HCT116 (cell line): Measurements from ENCODE around the gene TGFBR3L. TPM values are rescaled to one million over a fixed set of nuclear protein-coding genes. Genes with fewer than 3 reads are reported as not detected.

ENCODE experiments used
- ATAC-seq: fragments of 200-7000 bp; cut with Tn5 transposase; 2 replicates; pipeline ENCODE4 v1.9.1; 2020; ENCODE audit warnings: mild to moderate bottlenecking, moderate library complexity
- BruUV-seq: library from RNA; stranded (reverse); fragments of 400-500 nt; replicated peaks from 2 replicates; lab custom pipeline; 2021; lab: Mats Ljungman, UMichigan
- CTCF ChIA-PET: fragments of 300-600 bp; sonication (Branson Sonifier 250); formaldehyde crosslinking; loops from one replicate; lab custom pipeline; 2021; ENCODE audit warnings: antibody characterized with exemption; lab: Charles Lee
- POLR2A ChIA-PET: fragments of 300-600, 350-600 bp; sonication (Branson Sonifier 250); formaldehyde crosslinking; loops from one replicate; lab custom pipeline; 2021; ENCODE audit warnings: antibody characterized with exemption; lab: Charles Lee
- RAD21 ChIA-PET, 2 experiments: fragments of 300-600 bp; sonication (Branson Sonifier 250); formaldehyde crosslinking; loops; one replicate each; lab custom pipeline; 2023; ENCODE audit warnings: low total read pairs in 2 of 2; ENCODE audit not compliant: uncharacterized antibody in 2 of 2, unreplicated experiment in 2 of 2, low non-redundant PET in 1 of 2; lab: Charles Lee
- DNase-seq: peaks from one replicate; pipeline ENCODE4 v3.0.0-alpha.2; 2010; ENCODE audit warnings: low read depth, low spot score
- H2AFZ ChIP-seq: fragments of 200-600 bp; shearing (Covaris generic), sonication (generic); 2 replicates; pipeline ENCODE4 v1.6.1; 2017; ENCODE audit warnings: low read depth, mixed run types, mixed read lengths, antibody characterized with exemption, low read length; ENCODE audit not compliant: poor library complexity, severe bottlenecking
- H3K27ac ChIP-seq: 2 replicates; pipeline ENCODE4 v1.5.1; 2012; ENCODE audit warnings: low read depth, low read length
- H3K27me3 ChIP-seq: fragments of 200-600 bp; sonication (generic); 2 replicates; pipeline ENCODE4 v1.6.1; 2016; ENCODE audit warnings: mixed run types, low read length, mixed read lengths; ENCODE audit not compliant: insufficient read depth
- H3K36me3 ChIP-seq, 2 experiments: fragments of 200-500 bp in 1 of 2; fragments of 200-600 bp in 1 of 2; sonication (Bioruptor generic) in 1 of 2; sonication (generic) in 1 of 2; 2 replicates each; pipeline versions ENCODE4 v1.5.1 to v1.6.1; 2014 to 2016; ENCODE audit warnings: low read length in 2 of 2, inconsistent platforms in 1 of 2, mixed read lengths in 1 of 2, mixed run types in 1 of 2; ENCODE audit not compliant: insufficient read depth in 2 of 2, control insufficient read depth in 1 of 2
- H3K4me1 ChIP-seq, 2 experiments: fragments of 200-600 bp in 1 of 2; sonication (generic) in 1 of 2; 2 replicates each; pipeline versions ENCODE4 v1.5.1 to v1.6.1; 2012 to 2017; ENCODE audit warnings: low read length in 2 of 2, inconsistent platforms in 1 of 2, mild to moderate bottlenecking in 1 of 2, mixed read lengths in 1 of 2, mixed run types in 1 of 2, moderate library complexity in 1 of 2; ENCODE audit not compliant: insufficient read depth in 2 of 2, control insufficient read depth in 1 of 2
- H3K4me2 ChIP-seq: fragments of 200-600 bp; sonication (generic); 2 replicates; pipeline ENCODE4 v1.6.1; 2017; ENCODE audit warnings: mixed run types, low read length, mixed read lengths
- H3K4me3 ChIP-seq, 2 experiments: fragments of 200-600 bp in 1 of 2; sonication (generic) in 1 of 2; replicated peaks in 1 of 2; 2 replicates each; pipeline ENCODE4 v1.5.1; 2011 to 2016; ENCODE audit warnings: low read length in 2 of 2, control low read depth in 1 of 2, low read depth in 1 of 2, mild to moderate bottlenecking in 1 of 2, mixed read lengths in 1 of 2, mixed run types in 1 of 2
- H3K79me2 ChIP-seq: fragments of 200-600 bp; sonication (generic); 2 replicates; pipeline ENCODE4 v1.6.1; 2017; ENCODE audit warnings: mild to moderate bottlenecking, mixed run types, low read length, moderate library complexity, mixed read lengths; ENCODE audit not compliant: insufficient read depth
- H3K9ac ChIP-seq: fragments of 200-600 bp; sonication (generic); 2 replicates; pipeline ENCODE4 v1.6.1; 2016; ENCODE audit warnings: low read length, mixed read lengths
- H3K9me2 ChIP-seq: fragments of 200-600 bp; sonication (generic), shearing (Covaris generic); 2 replicates; pipeline ENCODE4 v1.6.1; 2017; ENCODE audit warnings: mixed run types, mild to moderate bottlenecking, moderate library complexity; ENCODE audit not compliant: insufficient read depth
- H3K9me3 ChIP-seq, 2 experiments: fragments of 200-500 bp in 1 of 2; fragments of 200-600 bp in 1 of 2; sonication (Bioruptor generic) in 1 of 2; sonication (generic) in 1 of 2; 2 replicates each; pipeline ENCODE4 v1.6.1; 2014 to 2017; ENCODE audit warnings: low read length in 2 of 2, mixed read lengths in 2 of 2, inconsistent platforms in 1 of 2, low read depth in 1 of 2, mild to moderate bottlenecking in 1 of 2, mixed run types in 1 of 2, moderate library complexity in 1 of 2; ENCODE audit not compliant: control insufficient read depth in 1 of 2, insufficient read depth in 1 of 2
- H4K20me1 ChIP-seq: fragments of 200-600 bp; sonication (generic), shearing (Covaris generic); 2 replicates; pipeline ENCODE4 v1.6.1; 2017; ENCODE audit warnings: mixed run types, mild to moderate bottlenecking, moderate library complexity; ENCODE audit not compliant: insufficient read depth
- ATF3 ChIP-seq: IDR thresholded peaks from 2 replicates; pipeline ENCODE4 v1.6.1; 2012
- CEBPB ChIP-seq: IDR thresholded peaks from 2 replicates; pipeline ENCODE4 v1.6.1; 2012; ENCODE audit warnings: low read depth
- CTCF ChIP-seq, 3 experiments: fragments of 200-600 bp in 1 of 3; sonication (generic) in 1 of 3; IDR thresholded peaks in 2 of 3; conservative IDR thresholded peaks in 1 of 3; 2 replicates each; pipeline ENCODE4 v1.5.1; 2012 to 2017; ENCODE audit warnings: low read depth in 2 of 3, low read length in 2 of 3, antibody characterized with exemption in 1 of 3, borderline replicate concordance in 1 of 3, control low read depth in 1 of 3, mild to moderate bottlenecking in 1 of 3, mixed read lengths in 1 of 3, mixed run types in 1 of 3, moderate library complexity in 1 of 3; ENCODE audit not compliant: insufficient read depth in 1 of 3
- EGR1 ChIP-seq: IDR thresholded peaks from 2 replicates; pipeline ENCODE4 v1.6.1; 2012; ENCODE audit warnings: low read depth
- ELF1 ChIP-seq: IDR thresholded peaks from 2 replicates; pipeline ENCODE4 v1.6.1; 2012; ENCODE audit warnings: low read depth, borderline replicate concordance
- EZH2 ChIP-seq: fragments of 200-600 bp; sonication (generic); IDR thresholded peaks from 2 replicates; pipeline ENCODE4 v1.6.1; 2017; ENCODE audit warnings: antibody characterized with exemption, mixed run types
- FOSL1 ChIP-seq: IDR thresholded peaks from 2 replicates; pipeline ENCODE4 v1.6.1; 2012; ENCODE audit warnings: low read depth
- JUND ChIP-seq: IDR thresholded peaks from 2 replicates; pipeline ENCODE4 v1.6.1; 2012
- POLR2A ChIP-seq: IDR thresholded peaks from 2 replicates; pipeline ENCODE4 v1.7.0; 2011; ENCODE audit warnings: borderline replicate concordance; ENCODE audit not compliant: insufficient read depth, insufficient read length; ENCODE audit errors: extremely low read depth
- POLR2AphosphoS5 ChIP-seq: IDR thresholded peaks from 2 replicates; pipeline ENCODE4 v1.6.1; 2011; ENCODE audit warnings: mild to moderate bottlenecking, low read depth, low read length, moderate library complexity
- SIN3A ChIP-seq: IDR thresholded peaks from 2 replicates; pipeline ENCODE4 v1.6.1; 2012; ENCODE audit warnings: low read depth
- SP1 ChIP-seq: IDR thresholded peaks from 2 replicates; pipeline ENCODE4 v1.6.1; 2012; ENCODE audit warnings: low read depth
- SRF ChIP-seq: IDR thresholded peaks from 2 replicates; pipeline ENCODE4 v1.6.1; 2012; ENCODE audit warnings: low read depth
- YY1 ChIP-seq: IDR thresholded peaks from 2 replicates; pipeline ENCODE4 v1.6.1; 2011; ENCODE audit warnings: low read length, low read depth, moderate library complexity, mild to moderate bottlenecking; ENCODE audit not compliant: insufficient replicate concordance; ENCODE audit errors: extremely low read depth
- ZBTB33 ChIP-seq: IDR thresholded peaks from 2 replicates; pipeline ENCODE4 v1.6.1; 2011; ENCODE audit warnings: mild to moderate bottlenecking, low read length, moderate library complexity; ENCODE audit not compliant: insufficient replicate concordance; ENCODE audit errors: extremely low read depth
- ZNF274 ChIP-seq: fragments of 200-500 bp; sonication (Bioruptor generic); IDR thresholded peaks from 2 replicates; pipeline ENCODE4 v1.6.1; 2014; ENCODE audit warnings: mild to moderate bottlenecking, low read depth, low read length, inconsistent platforms
- intact Hi-C: fragments of 100-400 bp; cut with micrococcal nuclease; formaldehyde crosslinking; loops from 2 replicates; pipeline ENCODE4 v1.10.0; 2022
- total RNA-seq: library from RNA; stranded (reverse); gene quantifications from one replicate; pipeline ENCODE4 v1.2.1, GENCODE V29; 2021; ENCODE audit not compliant: unreplicated experiment

Gene TGFBR3L
- total RNA-seq, 1 experiment from 2014 or later = 30.9 TPM

- TF ChIP-seq ZBTB33 (no peak), JUND (no peak), SP1 (no peak), EZH2 (no peak), POLR2AphosphoS5 (no peak), CEBPB (no peak), SRF (no peak), ELF1 (no peak), POLR2A (no peak)
These were observed 28.4 kb downstream of the TGFBR3L start (continued) for GRCh38 chr19:7942981-7943443.

GRCh38 chr19:7943444-7944176 lies 29.0 kb downstream of the TGFBR3L start, which contains the start of gene TIMM44:
TSS of gene TIMM44 (minus strand) at chr19:7943666. CDS start at chr19:7943651, 15 bp downstream.
- peak; percentile 98 for ATAC-seq
- ChIA-PET POLR2A (interaction anchor here (0.6 to 2.5 kb wide), 25 partner anchors 9 to 375 kb away, joined by 3 to 23 read pairs (median 4); partner anchors contain the start of genes ELAVL1 and SNAPC2), RAD21 (interaction anchor here (0.6 to 1.6 kb wide), 3 partner anchors 23 to 308 kb away, joined by 3 to 5 read pairs (median 4); partner anchors contain the start of gene SNAPC2 (in 1 of the 2)), CTCF (interaction anchor here (0.6 to 2.4 kb wide), 23 partner anchors 8 to 392 kb away, joined by 3 to 30 read pairs (median 4); partner anchors contain the start of genes MAP2K7 and SNAPC2)
- H3K79me2 ChIP-seq = peaks cover 44% of the 10 kb centered on the region
- peaks cover 13 to 25% of the 10 kb centered on the region in 2 experiments for H3K4me1 ChIP-seq
- peak; percentile 99 for DNase-seq
- H3K9me3 ChIP-seq = no peaks in the 10 kb centered on the region
- H4K20me1 ChIP-seq = no peaks in the 10 kb centered on the region
- H3K4me3 ChIP-seq = peak within 1 kb of the TSS; percentile 96 to 99
- H3K36me3 ChIP-seq = peaks cover 10 to 15% of the 10 kb centered on the region in 2 experiments; a peak in 3 of 4 replicates
- H3K4me2 ChIP-seq = peak within 1 kb of the TSS; percentile 92
- H3K27ac ChIP-seq = peak within 1 kb of the TSS; percentile 77
- BruUV-seq = no TSS peak
- no peaks in the 10 kb centered on the region for H3K9me2 ChIP-seq
- no peak within 1 kb of the TSS for H2AFZ ChIP-seq
- intact Hi-C loops = loop anchor here (1.0 to 5.0 kb wide), 2 partner anchors 214 to 310 kb away; no protein-coding TSS in a partner anchor
- no peaks in the 10 kb centered on the region for H3K27me3 ChIP-seq
- peak within 1 kb of the TSS; percentile 96 for H3K9ac ChIP-seq
- TF ChIP-seq ATF3 (no peak), POLR2A (peak; percentile 95), ZBTB33 (no peak), SRF (peak; percentile 4; the same call in 1 of the 2 replicates), SIN3A (peak; percentile 55), JUND (no peak), SP1 (peak; percentile 92), YY1 (peak; percentile 96), ZNF274 (no peak), EGR1 (peak; percentile 29; the same call in 1 of the 2 replicates), FOSL1 (no peak), ELF1 (no peak), CTCF (IDR thresholded peaks at IDR 0.05 in 2 of 3, conservative IDR thresholded peaks at IDR 0.05 in 1 of 3; ENCODE audit: borderline replicate concordance in 1 of 3, insufficient read depth in 1 of 3, low read depth in 2 of 3, low read length in 2 of 3) (no peak)
